G401 (cell line): Measurements from ENCODE around the gene CCNL1. TPM values are rescaled to one million over a fixed set of nuclear protein-coding genes. Genes with fewer than 3 reads are reported as not detected.

Experiments
- DNase-seq: peaks from one replicate; pipeline ENCODE4 v3.0.0-alpha.2; 2015; ENCODE audit warnings: low spot score
- in situ Hi-C: cut with HindIII; loops from 2 replicates; pipeline ENCODE4 v1.10.0; 2016; ENCODE audit warnings: low sequenced_read_pairs, mixed read lengths
- total RNA-seq: library from RNA; depleted of rRNA; stranded (reverse); fragments of >200 nt; shearing (Covaris generic); gene quantifications from 2 replicates; pipeline ENCODE4 v1.2.3, GENCODE V29; 2014

The CCNL1 gene
- total RNA-seq, 1 experiment from 2014 or later: 87.5 TPM

- no peak for DNase-seq
- in situ Hi-C loops: no loop called here
These were observed 30.9 kb downstream of the CCNL1 start for GRCh38 chr3:157128771-157129681.

GRCh38 chr3:157127831-157128767 lies 31.8 kb downstream of the CCNL1 start:
- in situ Hi-C loops: no loop called here
- DNase-seq: no peak

GRCh38 chr3:157127268-157127667 lies 32.7 kb downstream of the CCNL1 start:
- DNase-seq: no peak
- in situ Hi-C loops: no loop called here

- DNase-seq: no peak
- in situ Hi-C loops: no loop called here
These were observed 33.6 kb downstream of the CCNL1 start for GRCh38 chr3:157126365-157126764.

GRCh38 chr3:157125101-157125500 lies 34.8 kb downstream of the CCNL1 start:
- in situ Hi-C loops: no loop called here
- DNase-seq: no peak

GRCh38 chr3:157123621-157124020 lies 36.3 kb downstream of the CCNL1 start:
- in situ Hi-C loops: no loop called here
- no peak for DNase-seq

- in situ Hi-C loops: no loop called here
- DNase-seq: no peak
These were observed 37.0 kb downstream of the CCNL1 start for GRCh38 chr3:157122832-157123427.

- no peak for DNase-seq
These were observed 37.8 kb downstream of the CCNL1 start for GRCh38 chr3:157122116-157122515.

GRCh38 chr3:157121522-157121921 lies 38.4 kb downstream of the CCNL1 start:
- no peak for DNase-seq
- in situ Hi-C loops: no loop called here

More at GRCh38 chr3:157122116-157122515, 37.8 kb downstream of the CCNL1 start:
- in situ Hi-C loops: no loop called here

- no peak for DNase-seq
- in situ Hi-C loops: no loop called here
These were observed 39.7 kb downstream of the CCNL1 start for GRCh38 chr3:157120071-157120892.

- DNase-seq: no peak
- in situ Hi-C loops: no loop called here
These were observed 40.5 kb downstream of the CCNL1 start for GRCh38 chr3:157119369-157119951.

- in situ Hi-C loops: no loop called here
These were observed 41.9 kb downstream of the CCNL1 start for GRCh38 chr3:157117875-157118654.

GRCh38 chr3:157117206-157117605 lies 42.7 kb downstream of the CCNL1 start:
- in situ Hi-C loops: no loop called here
- no peak for DNase-seq

More at GRCh38 chr3:157117875-157118654, 41.9 kb downstream of the CCNL1 start:
- no peak for DNase-seq

- in situ Hi-C loops: no loop called here
- no peak for DNase-seq
These were observed 43.9 kb downstream of the CCNL1 start for GRCh38 chr3:157116017-157116416.

- in situ Hi-C loops: no loop called here
- no peak for DNase-seq
These were observed 44.6 kb downstream of the CCNL1 start for GRCh38 chr3:157115069-157116006.

- no peak for DNase-seq
- in situ Hi-C loops: no loop called here
These were observed 46.0 kb downstream of the CCNL1 start for GRCh38 chr3:157113832-157114505.
